ENCODE results near the gene PCBP4.

GRCh38 chr3:51974277-51974962 is 7.2 kb upstream of the PCBP4 start:
- TF ChIP-seq EZH2 (IDR thresholded peaks at IDR 0.05; ENCODE audit: insufficient read depth, poor library complexity, severe bottlenecking) = no peak
- no peak for TF ChIP-seq EZH2phosphoT487 (IDR thresholded peaks at IDR 0.05; ENCODE audit: insufficient read depth, low read depth)

Data from GM23248 (cell line).